Caco-2 (cell line): ENCODE results near the gene EN2. TPM values are rescaled to one million over a fixed set of nuclear protein-coding genes. Genes with fewer than 3 reads are reported as not detected.
A peak's percentile ranks its signal among the peaks of the same experiment; 100 is the strongest.

Source experiments
- Bru-seq: library from RNA; stranded (reverse); fragments of 400-500 nt; gene quantifications from one replicate; lab custom pipeline; 2021; lab: Mats Ljungman, UMichigan
- BruChase-seq, 2 experiments: library from RNA; stranded (reverse); fragments of 400-500 nt; gene quantifications; one replicate each; lab custom pipeline; 2021; lab: Mats Ljungman, UMichigan
- BruUV-seq: library from RNA; stranded (reverse); fragments of 400-500 nt; replicated peaks from 2 replicates; lab custom pipeline; 2021; lab: Mats Ljungman, UMichigan
- CTCF ChIA-PET: fragments of 300-600 bp; sonication (Branson Sonifier 250); formaldehyde crosslinking; loops from one replicate; lab custom pipeline; 2022; ENCODE audit warnings: antibody characterized with exemption; lab: Charles Lee
- POLR2A ChIA-PET: fragments of 300-600 bp; sonication (Branson Sonifier 250); formaldehyde crosslinking; loops from one replicate; lab custom pipeline; 2022; ENCODE audit warnings: antibody characterized with exemption; lab: Charles Lee
- DNase-seq, 2 experiments: peaks; one replicate each; pipeline versions ENCODE4 v3.0.0 to v3.0.0-alpha.2; 2020 to 2022
- H3K27me3 ChIP-seq: replicated peaks from 2 replicates; pipeline ENCODE4 v1.6.0; 2011; ENCODE audit warnings: low read length; ENCODE audit not compliant: control insufficient read depth, insufficient read depth
- H3K36me3 ChIP-seq: 2 replicates; pipeline ENCODE4 v1.5.1; 2011; ENCODE audit warnings: low read length; ENCODE audit not compliant: control insufficient read depth, insufficient read depth
- H3K4me1 ChIP-seq: fragments of 250-450 bp; sonication (Bioruptor Pico); 2 replicates; pipeline ENCODE4 v1.5.1; 2020; ENCODE audit warnings: mild to moderate bottlenecking
- H3K4me3 ChIP-seq: 2 replicates; pipeline ENCODE4 v1.5.1; 2011; ENCODE audit warnings: low read depth, mild to moderate bottlenecking, control low read depth, low read length
- H3K9me3 ChIP-seq: fragments of 250-450 bp; sonication (Bioruptor Pico); 2 replicates; pipeline ENCODE4 v1.5.1; 2020; ENCODE audit warnings: mild to moderate bottlenecking, moderate library complexity
- H3K27ac Mint-ChIP-seq: one replicate; pipeline ENCODE4 v1.8.0; 2022; ENCODE audit warnings: mixed read lengths; ENCODE audit not compliant: unreplicated experiment
- H3K27me3 Mint-ChIP-seq: one replicate; pipeline ENCODE4 v1.8.0; 2022; ENCODE audit warnings: mixed read lengths; ENCODE audit not compliant: insufficient read depth, unreplicated experiment
- H3K36me3 Mint-ChIP-seq: one replicate; pipeline ENCODE4 v1.8.0; 2022; ENCODE audit warnings: mild to moderate bottlenecking, mixed read lengths; ENCODE audit not compliant: insufficient read depth, unreplicated experiment
- H3K4me1 Mint-ChIP-seq: one replicate; pipeline ENCODE4 v1.8.0; 2022; ENCODE audit warnings: low read depth, mixed read lengths; ENCODE audit not compliant: unreplicated experiment
- H3K4me3 Mint-ChIP-seq: one replicate; pipeline ENCODE4 v1.8.0; 2022; ENCODE audit warnings: mild to moderate bottlenecking, moderate library complexity, mixed read lengths; ENCODE audit not compliant: unreplicated experiment
- H3K9me3 Mint-ChIP-seq: one replicate; pipeline ENCODE4 v1.8.0; 2022; ENCODE audit warnings: mixed read lengths; ENCODE audit not compliant: unreplicated experiment
- CTCF ChIP-seq, 2 experiments: fragments of 200-600 bp in 1 of 2; IDR thresholded peaks; 1 replicate in 1 of 2; 2 replicates in 1 of 2; pipeline versions ENCODE4 v1.5.1 to v1.8.0; 2011 to 2022; ENCODE audit warnings: antibody characterized with exemption in 1 of 2, control low read depth in 1 of 2, inconsistent platforms in 1 of 2, low read depth in 1 of 2, low read length in 1 of 2, mild to moderate bottlenecking in 1 of 2, moderate library complexity in 1 of 2; ENCODE audit not compliant: insufficient read depth in 1 of 2, severe bottlenecking in 1 of 2, unreplicated experiment in 1 of 2
- intact Hi-C: fragments of 100-400 bp; cut with micrococcal nuclease; formaldehyde crosslinking; loops from one replicate; pipeline ENCODE4 v1.10.0; 2022; ENCODE audit not compliant: unreplicated experiment
- long read RNA-seq: library from polyadenylated mRNA; stranded (forward); transcript quantifications from one replicate; pipeline ENCODE4 v2.0.0, GENCODE V29; 2022
- total RNA-seq: library from RNA; stranded (reverse); gene quantifications from 2 replicates; pipeline ENCODE4 v1.2.3, GENCODE V29; 2022

EN2 gene
- total RNA-seq (1.1 and 1.5 TPM in 2 replicates), Bru-seq, nascent RNA (percentile 27 among the genes with signal in this experiment), BruChase-seq, experiment 1, labeled RNA remaining after a 2-hour chase (percentile 38 among the genes with signal in this experiment), BruChase-seq, experiment 2, labeled RNA remaining after a 6-hour chase (percentile 47 among the genes with signal in this experiment)
- long read RNA-seq, partial matches to known transcripts = 0 of 3 reads
- long read RNA-seq, other reads (novel, unspliced or antisense) = 0 of 3 reads

- Mint-ChIP-seq H3K9me3 (no peaks in the 10 kb centered on the region), H3K36me3 (peaks cover 17% of the 10 kb centered on the region), H3K27me3 (peaks cover 15% of the 10 kb centered on the region), H3K27ac (peak within 1 kb of the TSS; percentile 81), H3K4me1 (peaks cover 7% of the 10 kb centered on the region), H3K4me3 (peak within 1 kb of the TSS; percentile 82)
- peak in 1 of 2 experiments; percentile 40 for DNase-seq
- Histone ChIP-seq H3K4me1 (peaks cover 4% of the 10 kb centered on the region), H3K4me3 (peak within 1 kb of the TSS; percentile 89), H3K36me3 (no peaks in the 10 kb centered on the region), H3K27me3 (peaks cover 1% of the 10 kb centered on the region; the same call in 1 of the 2 replicates), H3K9me3 (no peaks in the 10 kb centered on the region)
- TF ChIP-seq CTCF (IDR thresholded peaks at IDR 0.05; ENCODE audit: insufficient read depth in 1 of 2, low read depth in 1 of 2, low read length in 1 of 2, severe bottlenecking in 1 of 2, unreplicated experiment in 1 of 2) = no peak
- ChIA-PET CTCF (no interaction called here), POLR2A (no interaction called here)
- BruUV-seq = no TSS peak
- intact Hi-C loops = loop anchor here (5.0 kb wide), 1 partner anchor 76 kb away; no protein-coding TSS in a partner anchor
Measured at GRCh38 chr7:155458111-155458877, at the start of gene EN2. Gene EN2, plus strand, starts transcription at chr7:155458129. Its CDS starts 249 bp downstream, at chr7:155458378.

GRCh38 chr7:155408651-155409586 is 49.0 kb upstream of the EN2 start:
- DNase-seq = no peak
- no peaks in the 10 kb centered on the region for H3K36me3 ChIP-seq
- H3K27me3 ChIP-seq = no peaks in the 10 kb centered on the region; the same call in 1 of the 2 replicates
- no peaks in the 10 kb centered on the region for H3K9me3 ChIP-seq
- no TSS peak for BruUV-seq
- Mint-ChIP-seq H3K36me3 (peaks cover 10% of the 10 kb centered on the region), H3K4me1 (peaks cover 8% of the 10 kb centered on the region), H3K27me3 (peaks cover 8% of the 10 kb centered on the region), H3K27ac (no peak overlapping the region), H3K9me3 (no peaks in the 10 kb centered on the region), H3K4me3 (no peak overlapping the region)
- ChIA-PET POLR2A (no interaction called here), CTCF (no interaction called here)
- H3K4me1 ChIP-seq = no peaks in the 10 kb centered on the region
- H3K4me3 ChIP-seq = no peak overlapping the region
- TF ChIP-seq CTCF (IDR thresholded peaks at IDR 0.05; ENCODE audit: insufficient read depth in 1 of 2, low read depth in 1 of 2, low read length in 1 of 2, severe bottlenecking in 1 of 2, unreplicated experiment in 1 of 2) = no peak
- intact Hi-C loops = no loop called here

- H3K9me3 Mint-ChIP-seq = no peaks in the 10 kb centered on the region
- no peaks in the 10 kb centered on the region for H3K36me3 ChIP-seq
- ChIA-PET CTCF (no interaction called here), POLR2A (no interaction called here)
- peaks cover 10% of the 10 kb centered on the region for H3K36me3 Mint-ChIP-seq
- intact Hi-C loops = no loop called here
- H3K4me3 ChIP-seq = no peak overlapping the region
- H3K27ac Mint-ChIP-seq = no peak overlapping the region
- peaks cover 8% of the 10 kb centered on the region for H3K4me1 Mint-ChIP-seq
- no peak for DNase-seq
- H3K9me3 ChIP-seq = no peaks in the 10 kb centered on the region
- peaks cover 8% of the 10 kb centered on the region for H3K27me3 Mint-ChIP-seq
- no TSS peak for BruUV-seq
- no peaks in the 10 kb centered on the region; the same call in 1 of the 2 replicates for H3K27me3 ChIP-seq
- no peak for TF ChIP-seq CTCF (IDR thresholded peaks at IDR 0.05; ENCODE audit: insufficient read depth in 1 of 2, low read depth in 1 of 2, low read length in 1 of 2, severe bottlenecking in 1 of 2, unreplicated experiment in 1 of 2)
- H3K4me3 Mint-ChIP-seq = no peak overlapping the region
- no peaks in the 10 kb centered on the region for H3K4me1 ChIP-seq
Measured at GRCh38 chr7:155409980-155410379, 47.9 kb upstream of the EN2 start.
